H9 (cell line): ENCODE data around the gene UFM1. TPM values are rescaled to one million over a fixed set of nuclear protein-coding genes. Genes with fewer than 3 reads are reported as not detected.

Source experiments
- DNase-seq: peaks from one replicate; pipeline ENCODE4 v3.0.0-alpha.2; 2017
- H2AFZ ChIP-seq: one replicate; pipeline ENCODE4 v1.6.1; 2013; ENCODE audit warnings: mild to moderate bottlenecking, low read length, control low read depth, moderate library complexity
- H2AK5ac ChIP-seq: 2 replicates; pipeline ENCODE4 v1.6.1; 2013; ENCODE audit warnings: low read length, control low read depth, mixed read lengths; ENCODE audit not compliant: insufficient read length
- H2BK120ac ChIP-seq: one replicate; pipeline ENCODE4 v1.6.1; 2013; ENCODE audit warnings: low read depth, mild to moderate bottlenecking, low read length, control low read depth, inconsistent platforms; ENCODE audit not compliant: poor library complexity, severe bottlenecking
- H2BK12ac ChIP-seq: 2 replicates; pipeline ENCODE4 v1.6.1; 2013; ENCODE audit warnings: low read length, control low read depth, mixed read lengths, low read depth; ENCODE audit not compliant: insufficient read length
- H2BK15ac ChIP-seq: 2 replicates; pipeline ENCODE4 v1.6.1; 2013; ENCODE audit warnings: low read depth, low read length, control low read depth
- H2BK20ac ChIP-seq: one replicate; pipeline ENCODE4 v1.6.1; 2013; ENCODE audit warnings: low read depth, mild to moderate bottlenecking, low read length, control low read depth, inconsistent platforms; ENCODE audit not compliant: poor library complexity, severe bottlenecking
- H2BK5ac ChIP-seq: 2 replicates; pipeline ENCODE4 v1.6.1; 2013; ENCODE audit warnings: low read length, control low read depth, mixed read lengths; ENCODE audit not compliant: insufficient read length
- H3K14ac ChIP-seq: 2 replicates; pipeline ENCODE4 v1.6.1; 2013; ENCODE audit warnings: low read length, control low read depth; ENCODE audit not compliant: insufficient read depth
- H3K18ac ChIP-seq: 2 replicates; pipeline ENCODE4 v1.6.1; 2013; ENCODE audit warnings: low read depth, mild to moderate bottlenecking, mixed read lengths, low read length, control low read depth; ENCODE audit not compliant: insufficient read length
- H3K23ac ChIP-seq: 2 replicates; pipeline ENCODE4 v1.6.1; 2013; ENCODE audit warnings: low read length, control low read depth, mixed read lengths, low read depth; ENCODE audit not compliant: insufficient read length
- H3K23me2 ChIP-seq: 2 replicates; pipeline ENCODE4 v1.6.1; 2013; ENCODE audit warnings: low read depth, mild to moderate bottlenecking, mixed read lengths, low read length, control low read depth; ENCODE audit not compliant: insufficient read length, poor library complexity, severe bottlenecking
- H3K27ac ChIP-seq: 2 replicates; pipeline ENCODE4 v1.5.1; 2013; ENCODE audit warnings: low read length, control low read depth, mixed read lengths, low read depth; ENCODE audit not compliant: insufficient read length
- H3K27me3 ChIP-seq: 2 replicates; pipeline ENCODE4 v1.6.1; 2013; ENCODE audit warnings: low read length, control low read depth, inconsistent platforms; ENCODE audit not compliant: insufficient read depth
- H3K4ac ChIP-seq: 2 replicates; pipeline ENCODE4 v1.6.1; 2013; ENCODE audit warnings: low read depth, mild to moderate bottlenecking, control low read depth, inconsistent platforms, low read length, moderate library complexity
- H3K4me1 ChIP-seq: 2 replicates; pipeline ENCODE4 v1.6.1; 2013; ENCODE audit warnings: low read length, control low read depth, inconsistent platforms; ENCODE audit not compliant: insufficient read depth
- H3K4me2 ChIP-seq: 2 replicates; pipeline ENCODE4 v1.6.1; 2013; ENCODE audit warnings: low read length, control low read depth, mixed read lengths; ENCODE audit not compliant: insufficient read length, insufficient read depth
- H3K56ac ChIP-seq: 2 replicates; pipeline ENCODE4 v1.6.1; 2013; ENCODE audit warnings: low read depth, mild to moderate bottlenecking, mixed read lengths, low read length, control low read depth; ENCODE audit not compliant: insufficient read length
- H3K79me1 ChIP-seq: 2 replicates; pipeline ENCODE4 v1.6.1; 2013; ENCODE audit warnings: low read depth, mild to moderate bottlenecking, moderate library complexity, low read length, control low read depth, inconsistent platforms; ENCODE audit not compliant: insufficient read depth, poor library complexity, severe bottlenecking
- H3K79me2 ChIP-seq: 2 replicates; pipeline ENCODE4 v1.6.1; 2013; ENCODE audit warnings: low read length, control low read depth, inconsistent platforms; ENCODE audit not compliant: insufficient read depth
- H3K9ac ChIP-seq: 2 replicates; pipeline ENCODE4 v1.6.1; 2013; ENCODE audit warnings: low read length, control low read depth, mixed read lengths; ENCODE audit not compliant: insufficient read length; ENCODE audit errors: extremely low read depth
- H3K9me3 ChIP-seq: one replicate; pipeline ENCODE4 v1.6.1; 2013; ENCODE audit warnings: low read depth, low read length, inconsistent platforms; ENCODE audit not compliant: control insufficient read depth
- H3T11ph ChIP-seq: one replicate; pipeline ENCODE4 v1.6.1; 2013; ENCODE audit warnings: mild to moderate bottlenecking, low read length, control low read depth, inconsistent platforms
- H4K20me1 ChIP-seq: one replicate; pipeline ENCODE4 v1.6.1; 2013; ENCODE audit not compliant: control insufficient read depth, insufficient read length, insufficient read depth
- H4K5ac ChIP-seq: 2 replicates; pipeline ENCODE4 v1.6.1; 2013; ENCODE audit warnings: low read depth, mild to moderate bottlenecking, mixed read lengths, low read length, control low read depth; ENCODE audit not compliant: insufficient read length
- H4K8ac ChIP-seq: replicated peaks from 2 replicates; pipeline ENCODE4 v1.6.1; 2013; ENCODE audit warnings: low read length, control low read depth, mixed read lengths, low read depth; ENCODE audit not compliant: insufficient read length
- H4K91ac ChIP-seq: 2 replicates; pipeline ENCODE4 v1.6.1; 2013; ENCODE audit warnings: low read depth, mild to moderate bottlenecking, moderate library complexity, mixed read lengths, low read length, control low read depth; ENCODE audit not compliant: insufficient read length
- H3K27ac Mint-ChIP-seq, 3 experiments: 2 replicates in 2 of 3; 3 replicates in 1 of 3; pipeline ENCODE4 v1.8.0; 2020 to 2021; ENCODE audit warnings: mixed read lengths in 3 of 3, mild to moderate bottlenecking in 1 of 3, moderate library complexity in 1 of 3
- H3K27me3 Mint-ChIP-seq: 2 replicates; pipeline ENCODE4 v1.8.0; 2021; ENCODE audit warnings: low read depth, mild to moderate bottlenecking, moderate library complexity, mixed read lengths
- H3K36me3 Mint-ChIP-seq, 3 experiments: 2 replicates in 2 of 3; 3 replicates in 1 of 3; pipeline ENCODE4 v1.8.0; 2020 to 2021; ENCODE audit warnings: low read depth in 3 of 3, mixed read lengths in 3 of 3; ENCODE audit not compliant: insufficient read depth in 1 of 3
- H3K4me1 Mint-ChIP-seq, 2 experiments: 2 replicates each; pipeline ENCODE4 v1.8.0; 2020; ENCODE audit warnings: mixed read lengths in 2 of 2
- H3K4me3 Mint-ChIP-seq, 2 experiments: 2 replicates in 1 of 2; 3 replicates in 1 of 2; pipeline ENCODE4 v1.8.0; 2020 to 2021; ENCODE audit warnings: mild to moderate bottlenecking in 2 of 2, mixed read lengths in 2 of 2, moderate library complexity in 1 of 2
- H3K9me3 Mint-ChIP-seq, 2 experiments: 2 replicates in 1 of 2; 3 replicates in 1 of 2; pipeline ENCODE4 v1.8.0; 2020; ENCODE audit warnings: mild to moderate bottlenecking in 2 of 2, mixed read lengths in 2 of 2, moderate library complexity in 1 of 2
- WGBS: extraction: QIAGEN DNeasy Blood & Tissue Kit; methylation state at CpG from one replicate; pipeline ENCODE4 v1.1.7; 2013; ENCODE audit warnings: missing lambda C conversion rate, low lambda C conversion rate, mixed read lengths; ENCODE audit not compliant: insufficient read length; ENCODE audit errors: extremely low coverage; 5-methylcytosine and 5-hydroxymethylcytosine counted together
- total RNA-seq: library from RNA; stranded (reverse); gene quantifications from 2 replicates; pipeline ENCODE4 v1.2.1, GENCODE V29; 2021
- TF ChIP-seq, protein P1 (sequence below): fragments of 200-600 bp; sonication (generic); conservative IDR thresholded peaks from 3 replicates; pipeline ENCODE4 v1.8.0; 2021; ENCODE audit warnings: antibody characterized with exemption, mild to moderate bottlenecking

The UFM1 gene
- total RNA-seq, 1 experiment from 2014 or later, result 57.3 TPM

DNA sequence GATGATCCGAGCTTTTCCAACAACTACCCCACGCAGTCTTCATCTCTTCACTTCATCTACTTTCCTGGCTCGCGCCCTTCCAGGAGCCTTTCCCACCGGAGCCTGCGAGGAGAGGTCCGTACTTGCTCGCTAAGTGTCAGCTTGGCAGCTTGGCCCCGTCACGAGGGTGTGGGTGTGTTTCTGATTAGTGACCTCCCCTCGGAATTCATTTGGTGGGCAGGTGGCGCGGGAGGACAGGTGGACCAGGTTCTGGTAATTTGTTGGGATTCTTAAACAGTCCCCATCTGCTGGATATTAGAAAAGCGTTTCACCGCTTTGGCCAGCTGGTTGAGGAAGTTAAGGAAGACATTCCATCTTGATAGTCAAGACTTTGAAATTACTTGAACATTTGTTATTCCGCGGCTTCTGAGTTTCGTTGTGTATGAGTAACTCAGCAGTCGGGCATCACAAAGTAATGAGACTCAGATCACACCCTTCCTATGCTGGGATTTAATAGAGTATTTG lies 515 bp downstream of the UFM1 start:
- Histone ChIP-seq H3K79me2 (peaks cover 5% of the 10 kb centered on the region; the same call in 1 of the 2 replicates), H2AK5ac (no peak overlapping the region), H2BK12ac (no peak overlapping the region), H3K23ac (no peak overlapping the region), H3K27me3 (no peaks in the 10 kb centered on the region), H3K4me1 (peaks cover 2% of the 10 kb centered on the region; the same call in 1 of the 2 replicates), H3K4me2 (peak overlapping the region; percentile 72), H4K91ac (no peak overlapping the region), H2BK120ac (no peak overlapping the region), H3K79me1 (peaks cover 2% of the 10 kb centered on the region), H3K14ac (no peak overlapping the region), H3K27ac (no peak overlapping the region), H2AFZ (no peak overlapping the region), H4K20me1 (no peaks in the 10 kb centered on the region), H3K56ac (no peak overlapping the region), H2BK5ac (no peak overlapping the region), H3K18ac (no peak overlapping the region), H2BK15ac (no peak overlapping the region), H3K23me2 (peaks cover 6% of the 10 kb centered on the region), H4K5ac (no peak overlapping the region), H4K8ac (no peak overlapping the region), H3K9me3 (no peaks in the 10 kb centered on the region), H3K4ac (no peak overlapping the region), H3T11ph (no peak overlapping the region), H2BK20ac (no peak overlapping the region), H3K9ac (peak overlapping the region; percentile 79)
- Mint-ChIP-seq H3K36me3 (peaks cover 3 to 26% (median 13%) of the 10 kb centered on the region in 3 experiments; a peak in 6 of 7 replicates), H3K27me3 (no peaks in the 10 kb centered on the region), H3K4me1 (peaks cover 46 to 48% of the 10 kb centered on the region in 2 experiments), H3K27ac (peak overlapping the region; percentile 88 to 99 (median 98)), H3K4me3 (peak overlapping the region; percentile 99 to 100), H3K9me3 (no peaks in the 10 kb centered on the region)
- TF ChIP-seq, protein P1, sequence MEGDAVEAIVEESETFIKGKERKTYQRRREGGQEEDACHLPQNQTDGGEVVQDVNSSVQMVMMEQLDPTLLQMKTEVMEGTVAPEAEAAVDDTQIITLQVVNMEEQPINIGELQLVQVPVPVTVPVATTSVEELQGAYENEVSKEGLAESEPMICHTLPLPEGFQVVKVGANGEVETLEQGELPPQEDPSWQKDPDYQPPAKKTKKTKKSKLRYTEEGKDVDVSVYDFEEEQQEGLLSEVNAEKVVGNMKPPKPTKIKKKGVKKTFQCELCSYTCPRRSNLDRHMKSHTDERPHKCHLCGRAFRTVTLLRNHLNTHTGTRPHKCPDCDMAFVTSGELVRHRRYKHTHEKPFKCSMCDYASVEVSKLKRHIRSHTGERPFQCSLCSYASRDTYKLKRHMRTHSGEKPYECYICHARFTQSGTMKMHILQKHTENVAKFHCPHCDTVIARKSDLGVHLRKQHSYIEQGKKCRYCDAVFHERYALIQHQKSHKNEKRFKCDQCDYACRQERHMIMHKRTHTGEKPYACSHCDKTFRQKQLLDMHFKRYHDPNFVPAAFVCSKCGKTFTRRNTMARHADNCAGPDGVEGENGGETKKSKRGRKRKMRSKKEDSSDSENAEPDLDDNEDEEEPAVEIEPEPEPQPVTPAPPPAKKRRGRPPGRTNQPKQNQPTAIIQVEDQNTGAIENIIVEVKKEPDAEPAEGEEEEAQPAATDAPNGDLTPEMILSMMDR, result no peak
- no CpG with 5 or more reads among the region's 19 CpGs for WGBS
- no peak for DNase-seq
